Measurements from ENCODE around the gene ZNF516. TPM values are rescaled to one million over a fixed set of nuclear protein-coding genes. Genes with fewer than 3 reads are reported as not detected.
A peak's percentile ranks its signal among the peaks of the same experiment; 100 is the strongest.

The ZNF516 gene
- total RNA-seq, 1 donor from 2014 or later: 83.2 TPM

DNA sequence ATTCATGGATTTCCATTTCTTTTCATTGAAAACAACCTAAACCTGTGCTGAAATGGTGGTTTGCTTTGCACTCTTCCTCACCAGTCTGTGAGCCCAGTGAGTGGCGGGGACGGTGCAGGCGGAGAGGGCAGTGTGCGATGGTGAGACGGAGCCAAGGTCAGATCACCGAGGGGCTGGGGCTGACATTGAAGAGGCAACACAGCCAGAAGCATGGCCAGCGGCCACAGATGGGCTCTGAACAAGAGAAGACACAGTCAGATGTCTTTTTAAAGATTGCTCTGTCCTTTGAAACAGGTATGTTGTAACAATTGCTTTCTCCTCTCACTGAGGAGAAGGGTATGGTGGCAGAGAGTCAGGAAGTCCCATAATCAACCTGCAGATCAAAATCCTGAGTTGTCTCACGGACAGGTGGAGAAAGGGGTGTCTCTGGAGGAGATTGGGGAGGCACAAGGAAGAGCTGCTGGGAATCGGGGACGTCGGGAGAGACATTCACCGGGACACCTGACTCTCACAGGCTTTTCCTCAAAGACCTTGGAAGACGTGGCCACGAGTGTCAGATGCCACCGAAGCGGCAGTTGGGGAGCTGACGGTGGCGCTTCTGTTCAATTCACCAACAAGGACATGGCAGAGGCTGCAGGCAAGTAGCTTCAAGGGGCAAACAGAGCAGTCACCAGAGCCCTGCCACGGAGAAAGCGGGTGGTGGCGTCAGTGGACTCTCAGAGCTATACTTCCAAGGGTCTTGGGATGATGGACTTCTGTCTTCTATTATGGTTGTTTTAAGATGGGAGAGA lies 12.1 kb upstream of the ZNF516 start:
- Mint-ChIP-seq H3K4me3 (ENCODE audit: unreplicated experiment) (peak overlapping the region; percentile 31), H3K27ac (ENCODE audit: unreplicated experiment) (no peak overlapping the region), H3K4me1 (ENCODE audit: unreplicated experiment) (peaks cover 3% of the 10 kb centered on the region), H3K9me3 (ENCODE audit: unreplicated experiment) (no peaks in the 10 kb centered on the region), H3K36me3 (ENCODE audit: low read depth, unreplicated experiment) (no peaks in the 10 kb centered on the region), H3K27me3 (ENCODE audit: unreplicated experiment) (no peaks in the 10 kb centered on the region)
- TF ChIP-seq, protein P1, sequence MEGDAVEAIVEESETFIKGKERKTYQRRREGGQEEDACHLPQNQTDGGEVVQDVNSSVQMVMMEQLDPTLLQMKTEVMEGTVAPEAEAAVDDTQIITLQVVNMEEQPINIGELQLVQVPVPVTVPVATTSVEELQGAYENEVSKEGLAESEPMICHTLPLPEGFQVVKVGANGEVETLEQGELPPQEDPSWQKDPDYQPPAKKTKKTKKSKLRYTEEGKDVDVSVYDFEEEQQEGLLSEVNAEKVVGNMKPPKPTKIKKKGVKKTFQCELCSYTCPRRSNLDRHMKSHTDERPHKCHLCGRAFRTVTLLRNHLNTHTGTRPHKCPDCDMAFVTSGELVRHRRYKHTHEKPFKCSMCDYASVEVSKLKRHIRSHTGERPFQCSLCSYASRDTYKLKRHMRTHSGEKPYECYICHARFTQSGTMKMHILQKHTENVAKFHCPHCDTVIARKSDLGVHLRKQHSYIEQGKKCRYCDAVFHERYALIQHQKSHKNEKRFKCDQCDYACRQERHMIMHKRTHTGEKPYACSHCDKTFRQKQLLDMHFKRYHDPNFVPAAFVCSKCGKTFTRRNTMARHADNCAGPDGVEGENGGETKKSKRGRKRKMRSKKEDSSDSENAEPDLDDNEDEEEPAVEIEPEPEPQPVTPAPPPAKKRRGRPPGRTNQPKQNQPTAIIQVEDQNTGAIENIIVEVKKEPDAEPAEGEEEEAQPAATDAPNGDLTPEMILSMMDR (IDR thresholded peaks at IDR 0.05; ENCODE audit: unreplicated experiment): no peak
- no peak for DNase-seq (ENCODE audit: low spot score)

DNA sequence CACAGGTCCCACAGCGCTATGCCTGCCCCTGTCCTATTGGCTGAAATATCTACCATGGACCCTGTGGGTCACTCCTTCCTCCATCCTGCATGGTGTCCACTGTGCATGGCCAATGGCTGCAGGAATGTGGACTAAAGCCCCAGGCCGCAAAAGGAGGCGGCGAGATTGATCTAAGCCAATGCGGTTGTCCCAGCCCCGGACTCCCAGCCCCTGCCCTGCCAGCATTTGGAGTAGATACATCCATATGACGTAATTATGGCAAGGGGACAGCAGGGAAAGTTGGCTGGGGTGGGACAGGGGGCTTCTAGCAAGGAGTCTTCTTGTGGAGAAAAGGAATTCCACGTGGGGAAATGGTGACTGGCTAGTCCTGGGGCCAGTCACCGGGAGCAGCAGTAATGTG lies 11.4 kb upstream of the ZNF516 start:
- no peaks in the 10 kb centered on the region for H3K36me3 Mint-ChIP-seq (ENCODE audit: low read depth, unreplicated experiment)
- no peaks in the 10 kb centered on the region for H3K27me3 Mint-ChIP-seq (ENCODE audit: unreplicated experiment)
- TF ChIP-seq, protein P1 (IDR thresholded peaks at IDR 0.05; ENCODE audit: unreplicated experiment): no peak
- H3K4me1 Mint-ChIP-seq (ENCODE audit: unreplicated experiment): peaks cover 3% of the 10 kb centered on the region
- no peak overlapping the region for H3K4me3 Mint-ChIP-seq (ENCODE audit: unreplicated experiment)
- no peak for DNase-seq (ENCODE audit: low spot score)
- no peak overlapping the region for H3K27ac Mint-ChIP-seq (ENCODE audit: unreplicated experiment)
- no peaks in the 10 kb centered on the region for H3K9me3 Mint-ChIP-seq (ENCODE audit: unreplicated experiment)

DNA sequence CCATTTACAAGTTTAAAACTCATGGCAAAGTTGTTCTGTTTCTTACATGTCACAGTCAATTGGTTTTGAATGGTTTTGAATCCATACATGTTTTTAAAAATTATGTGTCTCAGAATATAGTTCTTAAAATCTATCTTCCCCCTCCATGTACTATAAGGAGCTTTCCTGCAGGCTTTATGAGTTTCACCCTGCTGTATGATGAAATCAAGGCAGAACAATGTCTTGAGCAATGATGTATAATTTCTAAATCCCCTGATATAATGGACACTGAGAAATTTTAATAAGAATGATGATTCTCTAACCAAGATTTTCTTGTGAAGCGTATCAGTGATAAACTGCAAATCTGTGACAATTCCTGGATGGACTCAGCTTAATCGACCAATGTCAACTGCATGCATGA lies 10.6 kb upstream of the ZNF516 start:
- Mint-ChIP-seq H3K27me3 (ENCODE audit: unreplicated experiment) (no peaks in the 10 kb centered on the region), H3K4me3 (ENCODE audit: unreplicated experiment) (no peak overlapping the region), H3K36me3 (ENCODE audit: low read depth, unreplicated experiment) (no peaks in the 10 kb centered on the region), H3K4me1 (ENCODE audit: unreplicated experiment) (peaks cover 3% of the 10 kb centered on the region), H3K27ac (ENCODE audit: unreplicated experiment) (no peak overlapping the region), H3K9me3 (ENCODE audit: unreplicated experiment) (no peaks in the 10 kb centered on the region)
- DNase-seq (ENCODE audit: low spot score): no peak
- TF ChIP-seq, protein P1 (IDR thresholded peaks at IDR 0.05; ENCODE audit: unreplicated experiment): no peak

DNA sequence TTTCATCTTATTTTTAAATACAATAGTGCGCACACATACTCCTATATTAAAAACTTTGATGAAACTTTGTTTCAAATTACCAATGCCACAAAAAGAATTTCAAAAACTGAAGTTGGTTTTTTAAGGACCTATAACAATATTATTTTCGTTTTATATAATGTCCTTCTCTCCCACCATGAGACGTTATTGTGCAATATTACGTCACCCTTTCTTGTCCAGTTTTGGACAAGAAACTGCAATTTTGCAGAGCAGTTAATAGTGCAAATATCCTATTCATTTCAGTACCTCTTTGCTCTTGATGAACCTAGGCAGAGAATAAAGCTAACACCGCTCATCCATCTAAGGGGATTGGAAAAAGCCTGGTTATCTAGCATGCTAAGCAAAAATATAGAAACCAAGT lies 9.7 kb upstream of the ZNF516 start:
- Mint-ChIP-seq H3K4me3 (ENCODE audit: unreplicated experiment) (no peak overlapping the region), H3K36me3 (ENCODE audit: low read depth, unreplicated experiment) (no peaks in the 10 kb centered on the region), H3K4me1 (ENCODE audit: unreplicated experiment) (peaks cover 3% of the 10 kb centered on the region), H3K27me3 (ENCODE audit: unreplicated experiment) (no peaks in the 10 kb centered on the region), H3K9me3 (ENCODE audit: unreplicated experiment) (no peaks in the 10 kb centered on the region), H3K27ac (ENCODE audit: unreplicated experiment) (no peak overlapping the region)
- TF ChIP-seq, protein P1 (IDR thresholded peaks at IDR 0.05; ENCODE audit: unreplicated experiment): no peak
- DNase-seq (ENCODE audit: low spot score): no peak

DNA sequence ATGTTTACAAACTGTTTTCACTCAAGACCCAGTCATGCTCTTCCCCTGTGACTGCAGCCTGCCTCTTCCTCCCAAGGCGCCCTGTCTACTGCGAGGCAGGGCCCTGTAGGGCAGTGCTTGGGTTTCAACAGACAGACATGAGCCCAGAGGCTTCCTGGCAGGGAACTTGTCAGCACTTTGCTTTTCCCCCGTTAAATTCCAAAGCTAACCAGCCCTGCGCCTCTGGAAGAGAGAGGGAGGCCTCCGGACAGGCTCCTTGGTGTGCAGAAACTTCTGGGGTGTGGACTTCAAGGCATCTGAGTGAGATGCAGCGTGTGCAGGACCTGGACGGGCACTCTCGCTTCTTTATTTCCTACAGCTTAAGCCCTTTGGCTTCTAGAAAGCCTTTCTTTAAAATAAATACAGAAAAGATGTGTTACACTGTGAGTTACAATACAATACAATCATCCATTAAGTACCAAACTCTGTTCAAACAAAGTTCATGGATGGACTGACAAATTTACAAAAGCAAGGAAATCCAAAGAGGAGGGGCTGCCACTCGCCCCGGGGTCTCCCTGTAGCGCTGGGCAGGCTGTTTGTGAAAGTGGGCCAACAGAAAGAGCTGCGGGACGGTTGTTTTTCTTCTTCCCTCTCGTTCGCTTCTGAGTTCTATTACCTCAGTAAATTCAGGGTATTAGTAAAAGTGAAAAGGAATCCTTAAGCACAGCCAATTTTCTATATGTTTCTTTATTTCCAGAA lies 8.8 kb upstream of the ZNF516 start:
- no peak overlapping the region for H3K27ac Mint-ChIP-seq (ENCODE audit: unreplicated experiment)
- peaks cover 3% of the 10 kb centered on the region for H3K27me3 Mint-ChIP-seq (ENCODE audit: unreplicated experiment)
- no peaks in the 10 kb centered on the region for H3K36me3 Mint-ChIP-seq (ENCODE audit: low read depth, unreplicated experiment)
- H3K4me1 Mint-ChIP-seq (ENCODE audit: unreplicated experiment): peaks cover 11% of the 10 kb centered on the region
- TF ChIP-seq, protein P1 (IDR thresholded peaks at IDR 0.05; ENCODE audit: unreplicated experiment): no peak
- H3K4me3 Mint-ChIP-seq (ENCODE audit: unreplicated experiment): no peak overlapping the region
- DNase-seq (ENCODE audit: low spot score): no peak
- H3K9me3 Mint-ChIP-seq (ENCODE audit: unreplicated experiment): no peaks in the 10 kb centered on the region
